DOHH2 (cell line): Measurements from ENCODE around the gene CPSF4L.

ENCODE experiments used
- EZH2phosphoT487 ChIP-seq: fragments of 200-600 bp; sonication (generic); IDR thresholded peaks from 2 replicates; pipeline ENCODE4 v1.6.1; 2017; ENCODE audit warnings: borderline replicate concordance, mild to moderate bottlenecking, antibody characterized with exemption, low read length, moderate library complexity, mixed read lengths
- TF ChIP-seq, protein P1 (sequence below): fragments of 200-600 bp; sonication (generic); IDR thresholded peaks from one replicate; pipeline ENCODE4 v1.5.1; 2014; ENCODE audit warnings: antibody characterized with exemption, mild to moderate bottlenecking, low read depth, low read length; ENCODE audit not compliant: poor library complexity, severe bottlenecking

DNA sequence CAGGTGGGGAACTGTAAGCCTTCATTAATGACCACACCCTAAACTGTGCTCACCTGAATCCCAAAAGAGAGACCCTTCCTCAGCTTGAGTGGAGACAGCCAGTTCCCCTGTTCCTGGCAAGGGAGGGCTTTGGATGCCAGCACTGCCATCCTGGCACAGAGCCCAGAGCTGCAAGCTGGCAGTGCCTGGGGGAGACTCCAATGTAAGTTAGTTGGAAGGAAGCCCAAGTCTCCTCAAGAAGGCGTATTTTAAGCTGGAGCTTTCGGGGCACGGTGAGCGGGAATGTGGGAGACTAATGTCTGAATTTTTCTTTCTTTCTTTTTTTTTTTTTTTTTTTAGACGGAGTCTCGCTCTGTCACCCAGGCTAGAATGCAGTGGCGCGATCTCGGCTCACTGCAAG is 45.5 kb upstream of the CPSF4L start:
- TF ChIP-seq, protein P1, sequence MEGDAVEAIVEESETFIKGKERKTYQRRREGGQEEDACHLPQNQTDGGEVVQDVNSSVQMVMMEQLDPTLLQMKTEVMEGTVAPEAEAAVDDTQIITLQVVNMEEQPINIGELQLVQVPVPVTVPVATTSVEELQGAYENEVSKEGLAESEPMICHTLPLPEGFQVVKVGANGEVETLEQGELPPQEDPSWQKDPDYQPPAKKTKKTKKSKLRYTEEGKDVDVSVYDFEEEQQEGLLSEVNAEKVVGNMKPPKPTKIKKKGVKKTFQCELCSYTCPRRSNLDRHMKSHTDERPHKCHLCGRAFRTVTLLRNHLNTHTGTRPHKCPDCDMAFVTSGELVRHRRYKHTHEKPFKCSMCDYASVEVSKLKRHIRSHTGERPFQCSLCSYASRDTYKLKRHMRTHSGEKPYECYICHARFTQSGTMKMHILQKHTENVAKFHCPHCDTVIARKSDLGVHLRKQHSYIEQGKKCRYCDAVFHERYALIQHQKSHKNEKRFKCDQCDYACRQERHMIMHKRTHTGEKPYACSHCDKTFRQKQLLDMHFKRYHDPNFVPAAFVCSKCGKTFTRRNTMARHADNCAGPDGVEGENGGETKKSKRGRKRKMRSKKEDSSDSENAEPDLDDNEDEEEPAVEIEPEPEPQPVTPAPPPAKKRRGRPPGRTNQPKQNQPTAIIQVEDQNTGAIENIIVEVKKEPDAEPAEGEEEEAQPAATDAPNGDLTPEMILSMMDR, result no peak
- no peak for TF ChIP-seq EZH2phosphoT487
